ENCODE results near the gene PCDHB12.
"Not testable (repeated sequence)": the region's sequence is repeated elsewhere in the genome, so short reads cannot be mapped to it uniquely, and the experiment has no call there.

DNA sequence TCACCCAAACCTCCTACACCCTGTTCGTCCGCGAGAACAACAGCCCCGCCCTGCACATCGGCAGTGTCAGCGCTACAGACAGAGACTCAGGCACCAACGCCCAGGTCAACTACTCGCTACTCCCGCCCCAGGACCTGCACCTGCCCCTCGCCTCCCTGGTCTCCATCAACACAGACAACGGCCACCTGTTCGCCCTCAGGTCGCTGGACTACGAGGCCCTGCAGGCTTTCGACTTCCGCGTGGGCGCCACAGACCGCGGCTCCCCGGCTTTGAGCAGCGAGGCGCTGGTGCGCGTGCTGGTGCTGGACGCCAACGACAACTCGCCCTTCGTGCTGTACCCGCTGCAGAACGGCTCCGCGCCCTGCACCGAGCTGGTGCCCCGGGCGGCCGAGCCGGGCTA is 7.4 kb upstream of the PCDHB12 start:
- TF ChIP-seq CTCF (IDR thresholded peaks at IDR 0.05; ENCODE audit: poor library complexity, severe bottlenecking); RAD21 (conservative IDR thresholded peaks at IDR 0.05): not testable (repeated sequence)
